Upper lobe of left lung (tissue), 4 donors: ENCODE data around the gene CPN1.

ENCODE experiments used
- POLR2A ChIP-seq, 4 donors: fragments of 450-650 bp; IDR thresholded peaks; one replicate each; pipeline ENCODE4 v1.5.1; 2016 to 2017; ENCODE audit warnings: antibody characterized with exemption in 4 of 4, mild to moderate bottlenecking in 2 of 4
- POLR2AphosphoS5 ChIP-seq, 2 donors: sonication (generic); formaldehyde crosslinking; IDR thresholded peaks; one replicate each; pipeline ENCODE4 v1.5.1; 2017; ENCODE audit warnings: antibody characterized with exemption in 2 of 2
- TF ChIP-seq, protein P1 (sequence below), 6 experiments: fragments of 450-650 bp in 4 of 6; fragments of 200-600 bp in 2 of 6; sonication (generic) in 2 of 6; IDR thresholded peaks; one replicate each; pipeline ENCODE4 v1.5.1; 2016 to 2019; ENCODE audit warnings: antibody characterized with exemption in 6 of 6

DNA sequence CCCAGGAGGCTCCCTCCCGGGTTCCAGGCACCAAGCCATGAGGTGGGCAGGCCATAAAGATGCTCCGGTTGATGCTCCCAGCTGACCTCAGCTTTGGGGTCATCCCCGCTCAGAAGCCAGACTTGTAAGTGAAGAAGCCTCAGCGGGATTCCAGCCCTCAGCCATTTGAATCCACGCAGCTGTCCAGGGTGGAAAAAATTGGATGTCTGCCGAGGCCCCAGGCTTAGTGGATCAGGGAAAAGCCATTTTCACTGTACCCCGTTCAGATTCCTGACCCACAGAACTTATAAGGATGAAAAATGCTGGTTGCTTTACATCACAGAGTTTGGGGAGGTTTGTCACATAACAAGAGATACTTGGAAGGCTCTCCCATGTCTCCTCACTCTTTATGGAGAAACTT lies 49.2 kb upstream of the CPN1 start:
- no peak for TF ChIP-seq POLR2A (IDR thresholded peaks at IDR 0.05)
- TF ChIP-seq, protein P1, sequence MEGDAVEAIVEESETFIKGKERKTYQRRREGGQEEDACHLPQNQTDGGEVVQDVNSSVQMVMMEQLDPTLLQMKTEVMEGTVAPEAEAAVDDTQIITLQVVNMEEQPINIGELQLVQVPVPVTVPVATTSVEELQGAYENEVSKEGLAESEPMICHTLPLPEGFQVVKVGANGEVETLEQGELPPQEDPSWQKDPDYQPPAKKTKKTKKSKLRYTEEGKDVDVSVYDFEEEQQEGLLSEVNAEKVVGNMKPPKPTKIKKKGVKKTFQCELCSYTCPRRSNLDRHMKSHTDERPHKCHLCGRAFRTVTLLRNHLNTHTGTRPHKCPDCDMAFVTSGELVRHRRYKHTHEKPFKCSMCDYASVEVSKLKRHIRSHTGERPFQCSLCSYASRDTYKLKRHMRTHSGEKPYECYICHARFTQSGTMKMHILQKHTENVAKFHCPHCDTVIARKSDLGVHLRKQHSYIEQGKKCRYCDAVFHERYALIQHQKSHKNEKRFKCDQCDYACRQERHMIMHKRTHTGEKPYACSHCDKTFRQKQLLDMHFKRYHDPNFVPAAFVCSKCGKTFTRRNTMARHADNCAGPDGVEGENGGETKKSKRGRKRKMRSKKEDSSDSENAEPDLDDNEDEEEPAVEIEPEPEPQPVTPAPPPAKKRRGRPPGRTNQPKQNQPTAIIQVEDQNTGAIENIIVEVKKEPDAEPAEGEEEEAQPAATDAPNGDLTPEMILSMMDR (IDR thresholded peaks at IDR 0.05) = no peak
- no peak for TF ChIP-seq POLR2AphosphoS5 (IDR thresholded peaks at IDR 0.05)
